ENCODE measurements around the gene CUX1. TPM values are rescaled to one million over a fixed set of nuclear protein-coding genes. Genes with fewer than 3 reads are reported as not detected.

The CUX1 gene
- total RNA-seq, 1 experiment from 2014 or later: 53.5 TPM

GRCh38 chr7:101937717-101938514, 120.5 kb downstream of the CUX1 start:
- no peak overlapping the region for H2AFZ ChIP-seq (ENCODE audit: low read length)
- no peak overlapping the region for H4K5ac ChIP-seq (ENCODE audit: insufficient read length, low read depth, low read length)
- no peak overlapping the region for H2BK12ac ChIP-seq (ENCODE audit: insufficient read length, low read depth, low read length)
- no peaks in the 10 kb centered on the region for H3K79me1 ChIP-seq (ENCODE audit: insufficient read depth, low read depth, low read length, poor library complexity, severe bottlenecking)
- H3K23me2 ChIP-seq (ENCODE audit: insufficient read length, low read depth, low read length, poor library complexity, severe bottlenecking): peaks cover 11% of the 10 kb centered on the region
- no peak overlapping the region for H3K14ac ChIP-seq (ENCODE audit: insufficient read depth, low read length)
- no peak overlapping the region for H4K8ac ChIP-seq (replicated peaks; ENCODE audit: insufficient read length, low read depth, low read length)
- Mint-ChIP-seq H3K4me1 (peaks cover 64 to 75% of the 10 kb centered on the region in 2 experiments), H3K27me3 (ENCODE audit: low read depth) (no peaks in the 10 kb centered on the region), H3K9me3 (peaks cover 3 to 4% of the 10 kb centered on the region in 2 experiments; a peak in 4 of 5 replicates), H3K27ac (peak overlapping the region in 1 of 3 experiments; percentile 99; a peak in 2 of 7 replicates), H3K36me3 (ENCODE audit: insufficient read depth in 1 of 3, low read depth in 3 of 3) (peaks cover 7 to 15% (median 12%) of the 10 kb centered on the region in 3 experiments; a peak in 6 of 7 replicates), H3K4me3 (no peak overlapping the region)
- no peak for DNase-seq
- H3K27me3 ChIP-seq (ENCODE audit: insufficient read depth, low read length): no peaks in the 10 kb centered on the region
- H3K9ac ChIP-seq (ENCODE audit: extremely low read depth, insufficient read length, low read length): no peak overlapping the region
- H3K56ac ChIP-seq (ENCODE audit: insufficient read length, low read depth, low read length): no peak overlapping the region
- H2BK5ac ChIP-seq (ENCODE audit: insufficient read length, low read length): no peak overlapping the region
- H2BK120ac ChIP-seq (ENCODE audit: low read depth, low read length, poor library complexity, severe bottlenecking): no peak overlapping the region
- H4K20me1 ChIP-seq (ENCODE audit: control insufficient read depth, insufficient read depth, insufficient read length): no peaks in the 10 kb centered on the region
- no peak overlapping the region for H2AK5ac ChIP-seq (ENCODE audit: insufficient read length, low read length)
- no CpG with 5 or more reads among the region's 11 CpGs for WGBS (ENCODE audit: extremely low coverage, insufficient read length, low lambda C conversion rate)
- no peak for TF ChIP-seq CTCF (conservative IDR thresholded peaks at IDR 0.05)
- H3K23ac ChIP-seq (ENCODE audit: insufficient read length, low read depth, low read length): no peak overlapping the region
- H3K9me3 ChIP-seq (ENCODE audit: control insufficient read depth, low read depth, low read length): no peaks in the 10 kb centered on the region
- no peak overlapping the region for H3K27ac ChIP-seq (ENCODE audit: insufficient read length, low read depth, low read length)
- H3K4me2 ChIP-seq (ENCODE audit: insufficient read depth, insufficient read length, low read length): no peak overlapping the region
- peak overlapping the region; percentile 83 for H2BK20ac ChIP-seq (ENCODE audit: low read depth, low read length, poor library complexity, severe bottlenecking)
- H3K79me2 ChIP-seq (ENCODE audit: insufficient read depth, low read length): peaks cover 5% of the 10 kb centered on the region; the same call in 1 of the 2 replicates
- H2BK15ac ChIP-seq (ENCODE audit: low read depth, low read length): no peak overlapping the region
- H3K4ac ChIP-seq (ENCODE audit: low read depth, low read length): no peak overlapping the region
- peaks cover 19% of the 10 kb centered on the region for H3K4me1 ChIP-seq (ENCODE audit: insufficient read depth, low read length)
- H3T11ph ChIP-seq (ENCODE audit: low read length): no peak overlapping the region
- H3K18ac ChIP-seq (ENCODE audit: insufficient read length, low read depth, low read length): no peak overlapping the region
- no peak overlapping the region for H4K91ac ChIP-seq (ENCODE audit: insufficient read length, low read depth, low read length)

All from H9 (cell line).